Measurements from ENCODE around the gene PLK3. TPM values are rescaled to one million over a fixed set of nuclear protein-coding genes. Genes with fewer than 3 reads are reported as not detected.

The PLK3 gene
- polyA plus RNA-seq, 2 of the 4 experiments (the other 2 are of a cell fraction), result 11.2 to 12.6 TPM

- FAIRE-seq (no peak), ATAC-seq (no peak)
- POLR2A ChIA-PET, result interaction anchor here (0.6 to 2.5 kb wide), 8 partner anchors 10 to 745 kb away, joined by 3 to 16 read pairs (median 8); partner anchors contain the start of genes BEST4, PLK3, PRDX1 and RNU5D-1
Observed at GRCh38 chr1:44776730-44777068, 23.5 kb upstream of the PLK3 start.

GRCh38 chr1:44777547-44777946 lies 22.6 kb upstream of the PLK3 start:
- Histone ChIP-seq H3K27ac (peak overlapping the region; percentile 98 to 99; a peak in 5 of 6 replicates), H3K4me3 (peak overlapping the region; percentile 96), H3K4me1 (peaks cover 22% of the 10 kb centered on the region), H3K9me3 (no peaks in the 10 kb centered on the region), H3K4me2 (peak overlapping the region; percentile 91)
- DNase-seq (ENCODE audit: low read depth in 1 of 2, low spot score in 1 of 2), result no peak
- no peak for ATAC-seq
- POLR2A ChIA-PET, result interaction anchor here (0.6 to 0.9 kb wide), 2 partner anchors 29 to 42 kb away, joined by 3 read pairs; no protein-coding TSS in a partner anchor
- CTCF ChIA-PET, result interaction anchor here (0.8 to 1.6 kb wide), 8 partner anchors 8 to 48 kb away, joined by 3 to 4 read pairs (median 4); partner anchors contain the start of genes PLK3 and RNU5D-1
- TF ChIP-seq E2F6 (IDR thresholded peaks at IDR 0.05; ENCODE audit: borderline replicate concordance, low read depth) (no peak), RAD21 (conservative IDR thresholded peaks at IDR 0.05 in 1 of 2, IDR thresholded peaks at IDR 0.05 in 1 of 2) (no peak), NR3C1 (IDR thresholded peaks at IDR 0.05) (no peak), ATOH8 (CRISPR knock-in tag; IDR thresholded peaks at IDR 0.05; ENCODE audit: low read depth) (no peak), MAZ (IDR thresholded peaks at IDR 0.05; ENCODE audit: borderline replicate concordance, low read depth, low read length) (no peak), HEYL (CRISPR knock-in tag; IDR thresholded peaks at IDR 0.05) (no peak), KDM1A (IDR thresholded peaks at IDR 0.05; ENCODE audit: low read depth) (no peak), SMC3 (IDR thresholded peaks at IDR 0.05) (no peak), HOXB13 (CRISPR knock-in tag; IDR thresholded peaks at IDR 0.05; ENCODE audit: low read depth) (no peak)
- FAIRE-seq, result no peak
- WGBS (ENCODE audit: missing lambda C conversion rate), result 76% methylated on average over 13 of the region's 14 CpGs

More at GRCh38 chr1:44776730-44777068, 23.5 kb upstream of the PLK3 start:
- Histone ChIP-seq H3K27ac (peak overlapping the region; percentile 98 to 99), H3K4me2 (peak overlapping the region; percentile 91), H3K9me3 (no peaks in the 10 kb centered on the region), H3K4me1 (peaks cover 22% of the 10 kb centered on the region), H3K4me3 (peak overlapping the region; percentile 96)
- 1% methylated on average over 11 of the region's 12 CpGs for WGBS (ENCODE audit: missing lambda C conversion rate)
- TF ChIP-seq SREBF2 (IDR thresholded peaks at IDR 0.05), result no peak
- TF ChIP-seq MYC (IDR thresholded peaks at IDR 0.05; ENCODE audit: borderline replicate concordance, low read length), result no peak
- no peak for TF ChIP-seq EHF (CRISPR knock-in tag; IDR thresholded peaks at IDR 0.05)
- no peak for TF ChIP-seq ZSCAN20 (CRISPR knock-in tag; IDR thresholded peaks at IDR 0.05)
- no peak for TF ChIP-seq CHD2 (IDR thresholded peaks at IDR 0.05; ENCODE audit: low read length, partially characterized antibody)
- TF ChIP-seq FOSB (CRISPR knock-in tag; IDR thresholded peaks at IDR 0.05), result no peak
- TF ChIP-seq MAFK (IDR thresholded peaks at IDR 0.05; ENCODE audit: partially characterized antibody), result no peak
- no peak for TF ChIP-seq BHLHE40 (IDR thresholded peaks at IDR 0.05; ENCODE audit: low read depth, low read length)
- TF ChIP-seq RNF2 (IDR thresholded peaks at IDR 0.05; ENCODE audit: borderline replicate concordance, low read depth), result no peak
- no peak for TF ChIP-seq HOXB13 (CRISPR knock-in tag; IDR thresholded peaks at IDR 0.05; ENCODE audit: low read depth)
- TF ChIP-seq EP300 (IDR thresholded peaks at IDR 0.05), result no peak
- TF ChIP-seq HEYL (CRISPR knock-in tag; IDR thresholded peaks at IDR 0.05), result no peak
- no peak for TF ChIP-seq POLR2A (IDR thresholded peaks at IDR 0.05; ENCODE audit: low read length)
- DNase-seq (ENCODE audit: low read depth in 1 of 2, low spot score in 1 of 2), result no peak
- CTCF ChIA-PET, result interaction anchor here (1.1 to 1.6 kb wide), 6 partner anchors 9 to 47 kb away, joined by 3 to 10 read pairs (median 4); partner anchors contain the start of gene RNU5D-1

GRCh38 chr1:44777969-44778635 lies 22.1 kb upstream of the PLK3 start:
- ATAC-seq (no peak), DNase-seq (ENCODE audit: low read depth in 1 of 2, low spot score in 1 of 2) (no peak), FAIRE-seq (no peak)
- peak overlapping the region; percentile 96; the same call in 2 of the 3 replicates for H3K4me3 ChIP-seq
- peaks cover 22% of the 10 kb centered on the region for H3K4me1 ChIP-seq
- 78% methylated on average over 12 of the region's 13 CpGs for WGBS (ENCODE audit: missing lambda C conversion rate)
- no peaks in the 10 kb centered on the region for H3K9me3 ChIP-seq
- peak overlapping the region; percentile 91 for H3K4me2 ChIP-seq
- POLR2A ChIA-PET, result interaction anchor here (0.6 to 0.9 kb wide), 2 partner anchors 30 to 41 kb away, joined by 3 read pairs; no protein-coding TSS in a partner anchor
- peak overlapping the region in 1 of 2 experiments; percentile 99; a peak in 3 of 6 replicates for H3K27ac ChIP-seq
- CTCF ChIA-PET, result interaction anchor here (0.8 to 1.6 kb wide), 8 partner anchors 8 to 49 kb away, joined by 3 to 4 read pairs (median 4); partner anchors contain the start of genes PLK3 and RNU5D-1
- TF ChIP-seq HMGXB4 (CRISPR knock-in tag; IDR thresholded peaks at IDR 0.05; ENCODE audit: borderline replicate concordance), result no peak
- TF ChIP-seq NFE2L2 (conservative IDR thresholded peaks at IDR 0.05; ENCODE audit: low read length), result no peak
- TF ChIP-seq NR3C1 (IDR thresholded peaks at IDR 0.05), result no peak
- TF ChIP-seq RARB (CRISPR knock-in tag; IDR thresholded peaks at IDR 0.05), result no peak
- TF ChIP-seq MAFK (IDR thresholded peaks at IDR 0.05; ENCODE audit: partially characterized antibody), result no peak
- TF ChIP-seq REST (IDR thresholded peaks at IDR 0.05), result no peak
- no peak for TF ChIP-seq SREBF2 (IDR thresholded peaks at IDR 0.05)
- TF ChIP-seq CHD4 (IDR thresholded peaks at IDR 0.05; ENCODE audit: borderline replicate concordance), result no peak
- TF ChIP-seq ZC3H11A (IDR thresholded peaks at IDR 0.05), result no peak
- TF ChIP-seq ZSCAN20 (CRISPR knock-in tag; IDR thresholded peaks at IDR 0.05), result no peak
- no peak for TF ChIP-seq POLR2A (IDR thresholded peaks at IDR 0.05; ENCODE audit: low read length)
